B cell (primary cell): ENCODE data around the gene CTBP2. TPM values are rescaled to one million over a fixed set of nuclear protein-coding genes. Genes with fewer than 3 reads are reported as not detected.

Source experiments
- ATAC-seq: fragments of 200-7000 bp; cut with Tn5 transposase; one replicate; pipeline ENCODE4 v1.10.0; 2021; ENCODE audit warnings: low read depth, mild to moderate bottlenecking, moderate number of reproducible peaks, moderate library complexity
- CTCF ChIA-PET: fragments of 350-600 bp; sonication (Branson Sonifier 250); formaldehyde crosslinking; loops from one replicate; lab custom pipeline; 2021; ENCODE audit warnings: antibody characterized with exemption, inconsistent platforms; lab: Charles Lee
- POLR2A ChIA-PET: fragments of 350-600 bp; sonication (Branson Sonifier 250); formaldehyde crosslinking; loops from one replicate; lab custom pipeline; 2021; ENCODE audit warnings: antibody characterized with exemption; lab: Charles Lee
- DNase-seq: peaks from one replicate; pipeline ENCODE4 v3.0.0; 2013
- H2AFZ ChIP-seq: 2 replicates; pipeline ENCODE4 v1.6.1; 2012; ENCODE audit warnings: mild to moderate bottlenecking, low read depth, low read length; ENCODE audit not compliant: insufficient read depth, poor library complexity, severe bottlenecking
- H3K27ac ChIP-seq, 2 donors: 1 replicate in 1 of 2; 2 replicates in 1 of 2; pipeline ENCODE4 v1.5.1; 2012 to 2013; ENCODE audit warnings: low read length in 2 of 2, mild to moderate bottlenecking in 2 of 2, moderate library complexity in 1 of 2
- H3K27me3 ChIP-seq, 4 experiments: fragments of 200-600 bp in 1 of 4; sonication (generic) in 1 of 4; replicated peaks in 1 of 4; 1 replicate in 2 of 4; 2 replicates in 2 of 4; pipeline versions ENCODE4 v1.6.1 to v1.7.0; 2013 to 2016; ENCODE audit warnings: low read length in 3 of 4, mild to moderate bottlenecking in 2 of 4, mixed read lengths in 1 of 4, moderate library complexity in 1 of 4; ENCODE audit not compliant: insufficient read depth in 4 of 4, control insufficient read depth in 3 of 4; ENCODE audit errors: control extremely low read depth in 1 of 4
- H3K36me3 ChIP-seq, 2 experiments: replicated peaks in 1 of 2; 1 replicate in 1 of 2; 2 replicates in 1 of 2; pipeline versions ENCODE4 v1.6.1 to v1.7.1; 2013; ENCODE audit warnings: low read length in 1 of 2; ENCODE audit not compliant: insufficient read depth in 2 of 2, control insufficient read depth in 1 of 2; ENCODE audit errors: control extremely low read depth in 1 of 2, extremely low read depth in 1 of 2
- H3K4me1 ChIP-seq, 2 donors: fragments of 200-600 bp in 1 of 2; sonication (generic) in 1 of 2; 1 replicate in 1 of 2; 2 replicates in 1 of 2; pipeline versions ENCODE4 v1.5.1 to v1.6.1; 2013 to 2017; ENCODE audit warnings: low read length in 2 of 2; ENCODE audit not compliant: control insufficient read depth in 2 of 2, insufficient read depth in 2 of 2
- H3K4me2 ChIP-seq: replicated peaks from 2 replicates; pipeline ENCODE3; 2012; ENCODE audit warnings: mild to moderate bottlenecking, low read depth, low read length; ENCODE audit not compliant: poor library complexity, severe bottlenecking
- H3K4me3 ChIP-seq, 5 experiments: fragments of 200-600 bp in 1 of 5; sonication (generic) in 1 of 5; 1 replicate in 3 of 5; 2 replicates in 2 of 5; pipeline versions ENCODE4 v1.5.1 to v1.7.0; 2011 to 2016; ENCODE audit warnings: low read length in 4 of 5, mild to moderate bottlenecking in 4 of 5, low read depth in 2 of 5, control low read depth in 1 of 5, moderate library complexity in 1 of 5; ENCODE audit not compliant: insufficient read depth in 1 of 5; ENCODE audit errors: control extremely low read depth in 1 of 5, extremely low read depth in 1 of 5
- H3K79me2 ChIP-seq: fragments of 200-600 bp; sonication (generic); one replicate; pipeline ENCODE4 v1.6.0; 2016; ENCODE audit warnings: low read length; ENCODE audit not compliant: control insufficient read depth, insufficient read depth
- H3K9ac ChIP-seq: fragments of 200-600 bp; sonication (generic); 2 replicates; pipeline ENCODE4 v1.6.1; 2017; ENCODE audit warnings: mild to moderate bottlenecking, low read length, moderate library complexity
- H3K9me3 ChIP-seq, 3 donors: one replicate each; pipeline versions ENCODE4 v1.6.1 to v1.7.1; 2013; ENCODE audit warnings: low read length in 2 of 3; ENCODE audit not compliant: control insufficient read depth in 2 of 3, insufficient read depth in 1 of 3; ENCODE audit errors: control extremely low read depth in 1 of 3
- H4K20me1 ChIP-seq: 2 replicates; pipeline ENCODE4 v1.6.0; 2012; ENCODE audit warnings: mild to moderate bottlenecking, low read length; ENCODE audit not compliant: insufficient read depth, control insufficient read depth, poor library complexity, severe bottlenecking
- H3K27ac Mint-ChIP-seq: one replicate; pipeline ENCODE4 v1.8.0; 2021; ENCODE audit warnings: mixed read lengths
- H3K27me3 Mint-ChIP-seq: one replicate; pipeline ENCODE4 v1.8.0; 2021; ENCODE audit warnings: mixed read lengths
- H3K4me1 Mint-ChIP-seq: one replicate; pipeline ENCODE4 v1.8.0; 2021; ENCODE audit warnings: mixed read lengths
- H3K4me3 Mint-ChIP-seq: one replicate; pipeline ENCODE4 v1.8.0; 2021; ENCODE audit warnings: mixed read lengths
- H3K9me3 Mint-ChIP-seq: one replicate; pipeline ENCODE4 v1.8.0; 2022; ENCODE audit warnings: mixed read lengths; ENCODE audit not compliant: insufficient read depth
- CTCF ChIP-seq: fragments of 200-600 bp; IDR thresholded peaks from one replicate; pipeline ENCODE4 v1.8.0; 2022; ENCODE audit warnings: antibody characterized with exemption, mild to moderate bottlenecking
- EZH2 ChIP-seq: IDR thresholded peaks from 2 replicates; pipeline ENCODE4 v1.6.1; 2012; ENCODE audit warnings: borderline replicate concordance, low read depth, mild to moderate bottlenecking, moderate library complexity, low read length; ENCODE audit not compliant: insufficient read depth, poor library complexity, severe bottlenecking
- WGBS: methylation state at CpG from one replicate; pipeline ENCODE4 v1.1.5; 2013; ENCODE audit warnings: missing lambda C conversion rate; ENCODE audit not compliant: insufficient coverage; 5-methylcytosine and 5-hydroxymethylcytosine counted together
- intact Hi-C: fragments of 100-400 bp; cut with micrococcal nuclease; formaldehyde crosslinking; loops from one replicate; pipeline ENCODE4 v1.10.0; 2022
- polyA plus RNA-seq: library from polyadenylated mRNA; depleted of rRNA; stranded (reverse); fragments of >200 nt; gene quantifications from 2 replicates; pipeline ENCODE4 v1.2.3, GENCODE V29; 2012
- total RNA-seq, 2 donors: library from RNA; stranded (reverse); fragments of 120-200 nt in 1 of 2; gene quantifications; 1 replicate in 1 of 2; 2 replicates in 1 of 2; pipeline versions ENCODE4 v1.2.3 to v1.2.4, GENCODE V29; 2013 to 2022

CTBP2 gene
- total and polyA plus RNA-seq, 2 donors (not counting 1 experiment from before 2014, with no cell fraction given), result 0.39 to 0.85 TPM

GRCh38 chr10:125151553-125152449 is 8.6 kb downstream of the CTBP2 start:
- CTCF ChIA-PET, result no interaction called here
- TF ChIP-seq EZH2 (no peak), CTCF (no peak)
- Mint-ChIP-seq H3K4me3 (no peak overlapping the region), H3K27me3 (peaks cover 76% of the 10 kb centered on the region), H3K9me3 (no peaks in the 10 kb centered on the region), H3K27ac (no peak overlapping the region), H3K4me1 (peaks cover 9% of the 10 kb centered on the region)
- H3K27ac ChIP-seq, result no peak overlapping the region
- peak overlapping the region; percentile 48 for H3K4me2 ChIP-seq
- H3K9ac ChIP-seq, result no peak overlapping the region
- no peak overlapping the region for H3K4me3 ChIP-seq
- WGBS, result 38% methylated on average over 74 of the region's 81 CpGs
- no peaks in the 10 kb centered on the region for H4K20me1 ChIP-seq
- H3K27me3 ChIP-seq, result peaks cover 0 to 70% (median 32%) of the 10 kb centered on the region in 4 experiments
- DNase-seq (no peak), ATAC-seq (no peak)
- no peaks in the 10 kb centered on the region for H3K79me2 ChIP-seq
- intact Hi-C loops, result no loop called here
- no peak overlapping the region for H2AFZ ChIP-seq
- no peaks in the 10 kb centered on the region for H3K36me3 ChIP-seq
- H3K9me3 ChIP-seq, result peaks cover 0 to 16% (median 0%) of the 10 kb centered on the region in 3 donors
- peaks cover under 1 to 14% of the 10 kb centered on the region in 2 donors for H3K4me1 ChIP-seq
- POLR2A ChIA-PET, result no interaction called here

- no peak for TF ChIP-seq EZH2
- no peak for TF ChIP-seq CTCF
- peaks cover 75% of the 10 kb centered on the region for H3K27me3 Mint-ChIP-seq
Observed at GRCh38 chr10:125151170-125151552, 9.2 kb downstream of the CTBP2 start.

More at GRCh38 chr10:125151170-125151552, 9.2 kb downstream of the CTBP2 start:
- no peak overlapping the region for H3K27ac Mint-ChIP-seq
- H3K9me3 ChIP-seq, result peaks cover 0 to 16% (median 0%) of the 10 kb centered on the region in 3 donors
- no peak overlapping the region for H2AFZ ChIP-seq
- H3K4me3 Mint-ChIP-seq, result no peak overlapping the region
- no peak overlapping the region for H3K27ac ChIP-seq
- intact Hi-C loops, result no loop called here
- DNase-seq (no peak), ATAC-seq (no peak)
- H3K9me3 Mint-ChIP-seq, result no peaks in the 10 kb centered on the region
- peaks cover 5 to 19% of the 10 kb centered on the region in 2 donors for H3K4me1 ChIP-seq
- no peak overlapping the region for H3K4me3 ChIP-seq
- H3K4me2 ChIP-seq, result no peak overlapping the region
- ChIA-PET POLR2A (no interaction called here), CTCF (no interaction called here)
- H4K20me1 ChIP-seq, result no peaks in the 10 kb centered on the region
- no peak overlapping the region for H3K9ac ChIP-seq
- H3K27me3 ChIP-seq, result peaks cover 0 to 70% (median 30%) of the 10 kb centered on the region in 4 experiments
- H3K36me3 ChIP-seq, result no peaks in the 10 kb centered on the region
- H3K4me1 Mint-ChIP-seq, result peaks cover 12% of the 10 kb centered on the region
- H3K79me2 ChIP-seq, result no peaks in the 10 kb centered on the region
- 96% methylated on average over 24 of the region's 24 CpGs for WGBS
